ENCODE results near the gene OCSTAMP. TPM values are rescaled to one million over a fixed set of nuclear protein-coding genes. Genes with fewer than 3 reads are reported as not detected.

Gene OCSTAMP
- total and polyA plus RNA-seq, 8 donors, result not detected

GRCh38 chr20:46563860-46564221 is 13.4 kb upstream of the OCSTAMP start:
- Histone ChIP-seq H3K9me3 (no peaks in the 10 kb centered on the region), H3K27me3 (no peaks in the 10 kb centered on the region), H3K4me1 (peaks cover 0 to 8% (median 4%) of the 10 kb centered on the region in 3 donors), H3K36me3 (no peaks in the 10 kb centered on the region), H3K27ac (no peak overlapping the region), H3K4me3 (no peak overlapping the region)
- TF ChIP-seq CTCF (IDR thresholded peaks at IDR 0.05), result no peak
- 84 to 92% methylated on average over 2 of the region's 2 CpGs for WGBS, 2 donors
- no peak for ATAC-seq
- FAIRE-seq, result no peak
- DNase-seq, result no peak
- intact Hi-C loops (cut with DNase I), result no loop called here

- no peaks in the 10 kb centered on the region for H3K9me3 ChIP-seq
- no peak for FAIRE-seq
- 87 to 91% methylated on average over 16 of the region's 16 CpGs for WGBS, 2 donors
- H3K27ac ChIP-seq, result peak overlapping the region in 2 of 4 donors; percentile 15 to 28
- intact Hi-C loops (cut with DNase I), result no loop called here
- H3K27me3 ChIP-seq, result no peaks in the 10 kb centered on the region
- no peak overlapping the region for H3K4me3 ChIP-seq
- no peak for DNase-seq
- ATAC-seq, result no peak
- TF ChIP-seq CTCF (IDR thresholded peaks at IDR 0.05), result no peak
- no peaks in the 10 kb centered on the region for H3K36me3 ChIP-seq
- peaks cover 0 to 3% (median 0%) of the 10 kb centered on the region in 3 donors for H3K4me1 ChIP-seq
Measured at GRCh38 chr20:46563170-46563859, 12.9 kb upstream of the OCSTAMP start.

GRCh38 chr20:46562373-46563169 is 12.1 kb upstream of the OCSTAMP start:
- Histone ChIP-seq H3K4me3 (peak overlapping the region in 2 of 4 donors; percentile 15 to 19), H3K36me3 (no peaks in the 10 kb centered on the region), H3K27me3 (no peaks in the 10 kb centered on the region), H3K4me1 (no peaks in the 10 kb centered on the region), H3K27ac (peak overlapping the region in 2 of 4 donors; percentile 15 to 28), H3K9me3 (no peaks in the 10 kb centered on the region)
- ATAC-seq (peak; percentile 87 to 97 (median 94)), DNase-seq (peak in 5 of 6 donors; percentile 52 to 73 (median 62)), FAIRE-seq (no peak)
- peak; percentile 75 to 91 (median 89) for TF ChIP-seq CTCF (IDR thresholded peaks at IDR 0.05)
- intact Hi-C loops (cut with DNase I), result no loop called here
- 15 to 16% methylated on average over 19 of the region's 19 CpGs for WGBS, 2 donors

GRCh38 chr20:46562009-46562372 is 11.5 kb upstream of the OCSTAMP start:
- WGBS, 2 donors, result 46% methylated on average over 5 of the region's 5 CpGs
- Histone ChIP-seq H3K4me3 (peak overlapping the region in 2 of 4 donors; percentile 15 to 19), H3K9me3 (no peaks in the 10 kb centered on the region), H3K27ac (no peak overlapping the region), H3K27me3 (no peaks in the 10 kb centered on the region), H3K4me1 (no peaks in the 10 kb centered on the region), H3K36me3 (no peaks in the 10 kb centered on the region)
- FAIRE-seq (no peak), ATAC-seq (no peak), DNase-seq (no peak)
- intact Hi-C loops (cut with DNase I), result no loop called here
- TF ChIP-seq CTCF (IDR thresholded peaks at IDR 0.05), result no peak

All from pancreas (tissue), 10 donors.